DND-41 (cell line): ENCODE data around the gene ATG16L2.

Source experiments
- ATAC-seq: fragments of 200-7000 bp; cut with Tn5 transposase; 3 replicates; pipeline ENCODE4 v1.9.1; 2021; ENCODE audit warnings: low read depth; ENCODE audit not compliant: insufficient read depth
- DNase-seq: peaks from one replicate; pipeline ENCODE4 v3.0.0-alpha.2; 2020
- H2AFZ ChIP-seq: 2 replicates; pipeline ENCODE4 v1.6.0; 2012; ENCODE audit warnings: low read depth, low read length
- H3K27ac ChIP-seq: 2 replicates; pipeline ENCODE4 v1.5.1; 2012; ENCODE audit warnings: low read length, inconsistent platforms
- H3K27me3 ChIP-seq: fragments of 200-600 bp; sonication (generic); 2 replicates; pipeline ENCODE4 v1.6.0; 2012; ENCODE audit warnings: low read length, mild to moderate bottlenecking, inconsistent platforms; ENCODE audit not compliant: insufficient read depth, poor library complexity
- H3K36me3 ChIP-seq: 2 replicates; pipeline ENCODE4 v1.5.1; 2012; ENCODE audit warnings: low read length, inconsistent platforms; ENCODE audit not compliant: insufficient read depth
- H3K4me1 ChIP-seq: 2 replicates; pipeline ENCODE4 v1.5.1; 2012; ENCODE audit warnings: mild to moderate bottlenecking, low read length; ENCODE audit not compliant: insufficient read depth
- H3K4me2 ChIP-seq: 2 replicates; pipeline ENCODE4 v1.6.0; 2012; ENCODE audit warnings: mild to moderate bottlenecking, moderate library complexity, low read length, inconsistent platforms; ENCODE audit not compliant: insufficient read depth
- H3K4me3 ChIP-seq, 2 experiments: fragments of 200-600 bp in 1 of 2; shearing (Covaris generic) in 1 of 2; 2 replicates each; pipeline ENCODE4 v1.5.1; 2012 to 2016; ENCODE audit warnings: inconsistent platforms in 2 of 2, low read length in 2 of 2, mild to moderate bottlenecking in 2 of 2, low read depth in 1 of 2, moderate library complexity in 1 of 2
- H3K79me2 ChIP-seq: 2 replicates; pipeline ENCODE4 v1.6.0; 2012; ENCODE audit warnings: low read length, inconsistent platforms; ENCODE audit not compliant: insufficient read depth
- H3K9ac ChIP-seq: 2 replicates; pipeline ENCODE4 v1.6.0; 2012; ENCODE audit warnings: low read depth, mild to moderate bottlenecking, inconsistent platforms, low read length, moderate library complexity
- H3K9me3 ChIP-seq: 2 replicates; pipeline ENCODE4 v1.5.1; 2012; ENCODE audit warnings: low read length, moderate library complexity, mild to moderate bottlenecking, inconsistent platforms; ENCODE audit not compliant: insufficient read depth, severe bottlenecking
- H4K20me1 ChIP-seq: 2 replicates; pipeline ENCODE4 v1.6.0; 2012; ENCODE audit warnings: low read length; ENCODE audit not compliant: insufficient read depth
- CTCF ChIP-seq: IDR thresholded peaks from 2 replicates; pipeline ENCODE4 v1.5.1; 2012; ENCODE audit warnings: borderline replicate concordance, low read length, moderate library complexity, mild to moderate bottlenecking; ENCODE audit not compliant: poor library complexity, severe bottlenecking; ENCODE audit errors: extremely low read depth
- EZH2 ChIP-seq: IDR thresholded peaks from 3 replicates; pipeline ENCODE4 v1.6.1; 2012; ENCODE audit warnings: borderline replicate concordance, low read depth, mild to moderate bottlenecking, moderate library complexity, low read length, inconsistent platforms; ENCODE audit not compliant: severe bottlenecking

Gene ATG16L2

GRCh38 chr11:72836111-72836510 is 21.9 kb downstream of the ATG16L2 start:
- DNase-seq (no peak), ATAC-seq (no peak)
- no peaks in the 10 kb centered on the region for H3K79me2 ChIP-seq
- H3K27ac ChIP-seq, result no peak overlapping the region
- H3K4me1 ChIP-seq, result 0 out of 2 replicates have a peak, but pooled peaks cover 3% of the 10 kb centered on the region
- no peaks in the 10 kb centered on the region for H3K9me3 ChIP-seq
- TF ChIP-seq EZH2 (no peak), CTCF (no peak)
- H3K27me3 ChIP-seq, result no peaks in the 10 kb centered on the region
- no peak overlapping the region for H3K4me3 ChIP-seq
- no peak overlapping the region for H3K9ac ChIP-seq
- peaks cover 60% of the 10 kb centered on the region for H3K36me3 ChIP-seq
- H4K20me1 ChIP-seq, result 0 out of 2 replicates have a peak, but pooled peaks cover 3% of the 10 kb centered on the region
- H3K4me2 ChIP-seq, result no peak overlapping the region
- no peak overlapping the region for H2AFZ ChIP-seq

- Histone ChIP-seq H3K27ac (no peak overlapping the region), H3K9me3 (no peaks in the 10 kb centered on the region), H2AFZ (no peak overlapping the region), H3K9ac (no peak overlapping the region), H3K4me3 (no peak overlapping the region), H3K36me3 (peaks cover 74% of the 10 kb centered on the region), H3K4me1 (no peaks in the 10 kb centered on the region), H3K27me3 (no peaks in the 10 kb centered on the region), H3K79me2 (no peaks in the 10 kb centered on the region), H3K4me2 (no peak overlapping the region), H4K20me1 (no peaks in the 10 kb centered on the region)
- no peak for DNase-seq
- no peak for ATAC-seq
- TF ChIP-seq EZH2 (no peak), CTCF (no peak)
These were observed 24.6 kb downstream of the ATG16L2 start for GRCh38 chr11:72838691-72839305.

GRCh38 chr11:72840780-72841179 is 26.6 kb downstream of the ATG16L2 start:
- no peaks in the 10 kb centered on the region for H4K20me1 ChIP-seq

More at GRCh38 chr11:72840780-72841179, 26.6 kb downstream of the ATG16L2 start:
- no peak overlapping the region for H2AFZ ChIP-seq
- H3K4me2 ChIP-seq, result no peak overlapping the region
- no peak overlapping the region for H3K27ac ChIP-seq
- TF ChIP-seq CTCF, result no peak
- no peak for TF ChIP-seq EZH2
- no peaks in the 10 kb centered on the region for H3K9me3 ChIP-seq
- no peaks in the 10 kb centered on the region for H3K4me1 ChIP-seq
- H3K4me3 ChIP-seq, result no peak overlapping the region
- no peak overlapping the region for H3K9ac ChIP-seq
- H3K79me2 ChIP-seq, result no peaks in the 10 kb centered on the region
- no peaks in the 10 kb centered on the region for H3K27me3 ChIP-seq
- ATAC-seq, result no peak
- peaks cover 71% of the 10 kb centered on the region for H3K36me3 ChIP-seq
- DNase-seq, result no peak
